GM10266 (cell line): ENCODE data around the gene GRPR.

Experiments
- DNase-seq: peaks from one replicate; pipeline ENCODE4 v3.0.0; 2012; ENCODE audit errors: extremely low spot score
- CTCF ChIP-seq: IDR thresholded peaks from 2 replicates; pipeline ENCODE4 v1.5.1; 2012; ENCODE audit warnings: mild to moderate bottlenecking, low read depth; ENCODE audit not compliant: control insufficient read depth, insufficient read depth; ENCODE audit errors: missing control alignments

GRPR gene

GRCh38 chrX:16162391-16162790 is 39.0 kb downstream of the GRPR start:
- no peak for TF ChIP-seq CTCF
- DNase-seq = no peak

- TF ChIP-seq CTCF = no peak
- DNase-seq = no peak
Observed at GRCh38 chrX:16164748-16165147, 41.4 kb downstream of the GRPR start.

GRCh38 chrX:16167181-16167580 is 43.8 kb downstream of the GRPR start, which contains the start of gene MAGEB17:
Gene MAGEB17, plus strand, starts transcription at chrX:16167481. Its CDS starts 2,902 bp downstream, at chrX:16170383.
- TF ChIP-seq CTCF = no peak
- DNase-seq = no peak

- DNase-seq = no peak
- no peak for TF ChIP-seq CTCF
Observed at GRCh38 chrX:16171039-16171438, 47.7 kb downstream of the GRPR start.

- no peak for TF ChIP-seq CTCF
- no peak for DNase-seq
Observed at GRCh38 chrX:16171944-16172343, 48.6 kb downstream of the GRPR start.

- no peak for TF ChIP-seq CTCF
- no peak for DNase-seq
Observed at GRCh38 chrX:16172391-16172790, 49.0 kb downstream of the GRPR start.

- DNase-seq = no peak
Observed at GRCh38 chrX:16175329-16176061, 52.1 kb downstream of the GRPR start.

More at GRCh38 chrX:16175329-16176061, 52.1 kb downstream of the GRPR start:
- no peak for TF ChIP-seq CTCF
